NCI-H1930 (cell line): ENCODE results near the gene OCSTAMP.

Source experiments
- DNase-seq, 2 experiments: peaks; one replicate each; lab custom pipeline; 2025; lab: John Stamatoyannopoulos, UW

Gene OCSTAMP

GRCh38 chr20:46573788-46574584 lies 23.5 kb upstream of the OCSTAMP start:
- DNase-seq = no peak

- DNase-seq = no peak
Measured at GRCh38 chr20:46573234-46573633, 22.8 kb upstream of the OCSTAMP start.

GRCh38 chr20:46572790-46573189 lies 22.3 kb upstream of the OCSTAMP start:
- no peak for DNase-seq

GRCh38 chr20:46572153-46572552 lies 21.7 kb upstream of the OCSTAMP start:
- no peak for DNase-seq

GRCh38 chr20:46571418-46571817 lies 21.0 kb upstream of the OCSTAMP start:
- DNase-seq = no peak

GRCh38 chr20:46570956-46571355 lies 20.5 kb upstream of the OCSTAMP start:
- no peak for DNase-seq

- no peak for DNase-seq
Measured at GRCh38 chr20:46569961-46570360, 19.5 kb upstream of the OCSTAMP start.

GRCh38 chr20:46568570-46569129 lies 18.2 kb upstream of the OCSTAMP start:
- no peak for DNase-seq

GRCh38 chr20:46566125-46566524 lies 15.7 kb upstream of the OCSTAMP start:
- DNase-seq = no peak

GRCh38 chr20:46564241-46564957 lies 13.9 kb upstream of the OCSTAMP start:
- no peak for DNase-seq

- no peak for DNase-seq
Measured at GRCh38 chr20:46563860-46564221, 13.4 kb upstream of the OCSTAMP start.

GRCh38 chr20:46563170-46563859 lies 12.9 kb upstream of the OCSTAMP start:
- no peak for DNase-seq

GRCh38 chr20:46562373-46563169 lies 12.1 kb upstream of the OCSTAMP start:
- DNase-seq = peak in 1 of 2 experiments; percentile 29

- DNase-seq = no peak
Measured at GRCh38 chr20:46562009-46562372, 11.5 kb upstream of the OCSTAMP start.

GRCh38 chr20:46559685-46560440 lies 9.4 kb upstream of the OCSTAMP start:
- DNase-seq = peak in 1 of 2 experiments; percentile 11

GRCh38 chr20:46559001-46559400 lies 8.5 kb upstream of the OCSTAMP start:
- no peak for DNase-seq

- no peak for DNase-seq
Measured at GRCh38 chr20:46558511-46558959, 8.1 kb upstream of the OCSTAMP start.

- no peak for DNase-seq
Measured at GRCh38 chr20:46557231-46557956, 6.9 kb upstream of the OCSTAMP start.

GRCh38 chr20:46555370-46555956 lies 5.0 kb upstream of the OCSTAMP start:
- no peak for DNase-seq

GRCh38 chr20:46554828-46555227 lies 4.4 kb upstream of the OCSTAMP start:
- DNase-seq = no peak
